ENCODE results near the gene CFAP46. TPM values are rescaled to one million over a fixed set of nuclear protein-coding genes. Genes with fewer than 3 reads are reported as not detected.

Gene CFAP46
- total and polyA plus RNA-seq, 2 experiments from 2014 or later, result 2.2 to 2.4 TPM

DNA sequence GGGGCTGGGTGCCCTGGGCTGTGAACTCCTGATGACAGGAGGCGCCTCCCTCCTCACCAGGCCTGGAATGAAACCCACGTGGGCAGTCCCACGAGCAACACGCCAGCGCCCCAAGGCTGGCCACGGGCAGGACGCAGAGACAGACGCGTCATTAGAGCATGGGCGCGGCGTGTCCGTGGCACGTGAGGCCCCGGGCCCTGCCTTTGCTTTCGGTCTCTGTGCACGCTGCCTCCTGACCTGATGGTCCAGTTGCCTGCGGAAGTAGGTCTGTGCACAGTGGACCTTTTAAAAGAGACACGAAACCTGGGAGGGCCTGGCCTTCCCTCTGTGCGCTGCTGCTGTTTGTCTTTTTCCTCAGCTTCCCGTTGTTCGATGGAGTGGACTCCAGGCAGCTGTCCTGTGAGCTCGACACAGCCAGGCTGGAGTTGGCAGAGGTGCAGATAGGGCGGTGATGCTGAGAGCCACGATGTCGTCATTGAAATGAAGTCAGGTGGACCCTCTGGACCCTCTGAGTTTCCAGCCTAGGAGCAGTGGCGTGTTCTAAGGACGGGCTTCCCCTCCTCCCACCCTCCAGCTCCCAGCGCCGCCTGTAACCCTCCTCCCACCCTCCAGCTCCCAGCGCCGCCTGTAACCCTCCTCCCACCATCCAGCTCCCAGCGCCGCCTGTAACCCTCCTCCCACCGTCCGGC lies 40.1 kb upstream of the CFAP46 start:
- Histone ChIP-seq H3K9me2 (replicated peaks; ENCODE audit: insufficient read depth) (no peaks in the 10 kb centered on the region), H3K79me2 (no peaks in the 10 kb centered on the region), H3K4me2 (no peak overlapping the region), H4K20me1 (ENCODE audit: insufficient read depth, poor library complexity, severe bottlenecking) (no peaks in the 10 kb centered on the region), H3K27ac (no peak overlapping the region), H3K4me3 (no peak overlapping the region), H3K27me3 (peaks cover 10% of the 10 kb centered on the region), H2AFZ (no peak overlapping the region), H3K36me3 (replicated peaks; ENCODE audit: insufficient read depth, low read depth) (no peaks in the 10 kb centered on the region), H3K9me3 (ENCODE audit: low read depth) (no peaks in the 10 kb centered on the region), H3K4me1 (ENCODE audit: insufficient read depth) (no peaks in the 10 kb centered on the region)
- no peak for DNase-seq (ENCODE audit: low spot score)
- WGBS (ENCODE audit: low lambda C conversion rate, missing lambda C conversion rate), result 94% methylated on average over 25 of the region's 36 CpGs
- TF ChIP-seq EZH2phosphoT487 (IDR thresholded peaks at IDR 0.05; ENCODE audit: low read depth, severe bottlenecking, unreplicated experiment) (no peak), EZH2 (IDR thresholded peaks at IDR 0.05; ENCODE audit: borderline replicate concordance) (no peak)
- TF ChIP-seq, protein P1, sequence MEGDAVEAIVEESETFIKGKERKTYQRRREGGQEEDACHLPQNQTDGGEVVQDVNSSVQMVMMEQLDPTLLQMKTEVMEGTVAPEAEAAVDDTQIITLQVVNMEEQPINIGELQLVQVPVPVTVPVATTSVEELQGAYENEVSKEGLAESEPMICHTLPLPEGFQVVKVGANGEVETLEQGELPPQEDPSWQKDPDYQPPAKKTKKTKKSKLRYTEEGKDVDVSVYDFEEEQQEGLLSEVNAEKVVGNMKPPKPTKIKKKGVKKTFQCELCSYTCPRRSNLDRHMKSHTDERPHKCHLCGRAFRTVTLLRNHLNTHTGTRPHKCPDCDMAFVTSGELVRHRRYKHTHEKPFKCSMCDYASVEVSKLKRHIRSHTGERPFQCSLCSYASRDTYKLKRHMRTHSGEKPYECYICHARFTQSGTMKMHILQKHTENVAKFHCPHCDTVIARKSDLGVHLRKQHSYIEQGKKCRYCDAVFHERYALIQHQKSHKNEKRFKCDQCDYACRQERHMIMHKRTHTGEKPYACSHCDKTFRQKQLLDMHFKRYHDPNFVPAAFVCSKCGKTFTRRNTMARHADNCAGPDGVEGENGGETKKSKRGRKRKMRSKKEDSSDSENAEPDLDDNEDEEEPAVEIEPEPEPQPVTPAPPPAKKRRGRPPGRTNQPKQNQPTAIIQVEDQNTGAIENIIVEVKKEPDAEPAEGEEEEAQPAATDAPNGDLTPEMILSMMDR (IDR thresholded peaks at IDR 0.05; ENCODE audit: poor library complexity), result no peak

DNA sequence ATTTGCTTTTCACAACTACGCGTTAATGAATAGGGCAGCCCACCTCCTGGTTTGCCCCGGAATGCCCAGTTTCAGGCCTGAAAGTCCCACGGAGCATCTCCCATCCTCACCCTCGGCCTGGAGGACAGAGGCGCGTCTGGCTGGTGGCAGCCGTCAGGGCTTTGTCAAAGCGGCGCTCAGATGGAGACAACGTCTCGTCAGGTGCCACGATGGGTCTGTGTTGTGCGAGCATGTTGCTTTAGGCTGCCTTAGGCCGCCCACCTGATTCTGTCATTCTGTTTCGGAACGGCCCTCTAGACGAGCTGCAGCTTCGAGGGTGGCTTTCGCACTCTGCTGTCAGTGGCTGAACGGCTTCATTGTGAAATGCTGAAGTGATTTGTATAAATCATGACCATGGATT lies 39.4 kb upstream of the CFAP46 start:
- 86% methylated on average over 21 of the region's 21 CpGs for WGBS (ENCODE audit: low lambda C conversion rate, missing lambda C conversion rate)
- Histone ChIP-seq H2AFZ (no peak overlapping the region), H3K36me3 (replicated peaks; ENCODE audit: insufficient read depth, low read depth) (no peaks in the 10 kb centered on the region), H3K79me2 (no peaks in the 10 kb centered on the region), H4K20me1 (ENCODE audit: insufficient read depth, poor library complexity, severe bottlenecking) (no peaks in the 10 kb centered on the region), H3K27me3 (peaks cover 10% of the 10 kb centered on the region), H3K9me3 (ENCODE audit: low read depth) (no peaks in the 10 kb centered on the region), H3K27ac (no peak overlapping the region), H3K9me2 (replicated peaks; ENCODE audit: insufficient read depth) (no peaks in the 10 kb centered on the region), H3K4me2 (no peak overlapping the region), H3K4me1 (ENCODE audit: insufficient read depth) (no peaks in the 10 kb centered on the region), H3K4me3 (no peak overlapping the region)
- DNase-seq (ENCODE audit: low spot score), result no peak
- TF ChIP-seq EZH2phosphoT487 (IDR thresholded peaks at IDR 0.05; ENCODE audit: low read depth, severe bottlenecking, unreplicated experiment), result no peak
- TF ChIP-seq, protein P1 (IDR thresholded peaks at IDR 0.05; ENCODE audit: poor library complexity), result no peak
- no peak for TF ChIP-seq EZH2 (IDR thresholded peaks at IDR 0.05; ENCODE audit: borderline replicate concordance)

DNA sequence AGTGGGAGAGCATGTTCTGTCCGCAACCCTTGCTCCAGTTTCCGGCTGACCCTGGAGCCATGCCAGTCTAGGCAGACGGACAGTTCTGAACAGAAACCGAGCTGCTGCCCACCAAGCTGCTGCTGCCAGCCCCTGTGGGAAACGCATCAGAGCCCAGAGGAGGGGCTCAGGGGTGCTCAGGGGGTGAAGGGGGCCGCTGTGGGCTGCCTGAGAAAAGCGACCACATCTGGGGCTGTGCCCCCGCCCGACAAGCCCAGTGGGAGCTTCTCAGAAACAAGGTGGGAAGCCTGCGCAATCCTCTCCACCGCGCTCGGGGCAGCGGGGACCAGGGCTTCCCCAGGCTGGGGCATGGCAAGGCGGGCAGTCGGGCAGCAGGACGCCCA lies 38.8 kb upstream of the CFAP46 start:
- H3K4me2 ChIP-seq, result no peak overlapping the region
- no peaks in the 10 kb centered on the region for H3K9me2 ChIP-seq (replicated peaks; ENCODE audit: insufficient read depth)
- no peak overlapping the region for H2AFZ ChIP-seq
- WGBS (ENCODE audit: low lambda C conversion rate, missing lambda C conversion rate), result 88% methylated on average over 14 of the region's 17 CpGs
- H3K27ac ChIP-seq, result no peak overlapping the region
- H3K36me3 ChIP-seq (replicated peaks; ENCODE audit: insufficient read depth, low read depth), result no peaks in the 10 kb centered on the region
- H4K20me1 ChIP-seq (ENCODE audit: insufficient read depth, poor library complexity, severe bottlenecking), result no peaks in the 10 kb centered on the region
- H3K27me3 ChIP-seq, result peaks cover 10% of the 10 kb centered on the region
- no peaks in the 10 kb centered on the region for H3K4me1 ChIP-seq (ENCODE audit: insufficient read depth)
- no peak overlapping the region for H3K4me3 ChIP-seq
- TF ChIP-seq EZH2phosphoT487 (IDR thresholded peaks at IDR 0.05; ENCODE audit: low read depth, severe bottlenecking, unreplicated experiment), result no peak
- TF ChIP-seq, protein P1 (IDR thresholded peaks at IDR 0.05; ENCODE audit: poor library complexity), result no peak
- no peak for TF ChIP-seq EZH2 (IDR thresholded peaks at IDR 0.05; ENCODE audit: borderline replicate concordance)
- DNase-seq (ENCODE audit: low spot score), result no peak
- no peaks in the 10 kb centered on the region for H3K79me2 ChIP-seq
- H3K9me3 ChIP-seq (ENCODE audit: low read depth), result no peaks in the 10 kb centered on the region

Data from hepatocyte (in vitro differentiated cells).